H9 (cell line): ENCODE results near the gene LAIR2. TPM values are rescaled to one million over a fixed set of nuclear protein-coding genes. Genes with fewer than 3 reads are reported as not detected.
A peak's percentile ranks its signal among the peaks of the same experiment; 100 is the strongest.

Experiments
- DNase-seq: peaks from one replicate; pipeline ENCODE4 v3.0.0-alpha.2; 2017
- H2AFZ ChIP-seq: one replicate; pipeline ENCODE4 v1.6.1; 2013; ENCODE audit warnings: mild to moderate bottlenecking, low read length, control low read depth, moderate library complexity
- H2AK5ac ChIP-seq: 2 replicates; pipeline ENCODE4 v1.6.1; 2013; ENCODE audit warnings: low read length, control low read depth, mixed read lengths; ENCODE audit not compliant: insufficient read length
- H2BK120ac ChIP-seq: one replicate; pipeline ENCODE4 v1.6.1; 2013; ENCODE audit warnings: low read depth, mild to moderate bottlenecking, low read length, control low read depth, inconsistent platforms; ENCODE audit not compliant: poor library complexity, severe bottlenecking
- H2BK12ac ChIP-seq: 2 replicates; pipeline ENCODE4 v1.6.1; 2013; ENCODE audit warnings: low read length, control low read depth, mixed read lengths, low read depth; ENCODE audit not compliant: insufficient read length
- H2BK15ac ChIP-seq: 2 replicates; pipeline ENCODE4 v1.6.1; 2013; ENCODE audit warnings: low read depth, low read length, control low read depth
- H2BK20ac ChIP-seq: one replicate; pipeline ENCODE4 v1.6.1; 2013; ENCODE audit warnings: low read depth, mild to moderate bottlenecking, low read length, control low read depth, inconsistent platforms; ENCODE audit not compliant: poor library complexity, severe bottlenecking
- H2BK5ac ChIP-seq: 2 replicates; pipeline ENCODE4 v1.6.1; 2013; ENCODE audit warnings: low read length, control low read depth, mixed read lengths; ENCODE audit not compliant: insufficient read length
- H3K14ac ChIP-seq: 2 replicates; pipeline ENCODE4 v1.6.1; 2013; ENCODE audit warnings: low read length, control low read depth; ENCODE audit not compliant: insufficient read depth
- H3K18ac ChIP-seq: 2 replicates; pipeline ENCODE4 v1.6.1; 2013; ENCODE audit warnings: low read depth, mild to moderate bottlenecking, mixed read lengths, low read length, control low read depth; ENCODE audit not compliant: insufficient read length
- H3K23ac ChIP-seq: 2 replicates; pipeline ENCODE4 v1.6.1; 2013; ENCODE audit warnings: low read length, control low read depth, mixed read lengths, low read depth; ENCODE audit not compliant: insufficient read length
- H3K23me2 ChIP-seq: 2 replicates; pipeline ENCODE4 v1.6.1; 2013; ENCODE audit warnings: low read depth, mild to moderate bottlenecking, mixed read lengths, low read length, control low read depth; ENCODE audit not compliant: insufficient read length, poor library complexity, severe bottlenecking
- H3K27ac ChIP-seq: 2 replicates; pipeline ENCODE4 v1.5.1; 2013; ENCODE audit warnings: low read length, control low read depth, mixed read lengths, low read depth; ENCODE audit not compliant: insufficient read length
- H3K27me3 ChIP-seq: 2 replicates; pipeline ENCODE4 v1.6.1; 2013; ENCODE audit warnings: low read length, control low read depth, inconsistent platforms; ENCODE audit not compliant: insufficient read depth
- H3K4ac ChIP-seq: 2 replicates; pipeline ENCODE4 v1.6.1; 2013; ENCODE audit warnings: low read depth, mild to moderate bottlenecking, control low read depth, inconsistent platforms, low read length, moderate library complexity
- H3K4me1 ChIP-seq: 2 replicates; pipeline ENCODE4 v1.6.1; 2013; ENCODE audit warnings: low read length, control low read depth, inconsistent platforms; ENCODE audit not compliant: insufficient read depth
- H3K4me2 ChIP-seq: 2 replicates; pipeline ENCODE4 v1.6.1; 2013; ENCODE audit warnings: low read length, control low read depth, mixed read lengths; ENCODE audit not compliant: insufficient read length, insufficient read depth
- H3K56ac ChIP-seq: 2 replicates; pipeline ENCODE4 v1.6.1; 2013; ENCODE audit warnings: low read depth, mild to moderate bottlenecking, mixed read lengths, low read length, control low read depth; ENCODE audit not compliant: insufficient read length
- H3K79me1 ChIP-seq: 2 replicates; pipeline ENCODE4 v1.6.1; 2013; ENCODE audit warnings: low read depth, mild to moderate bottlenecking, moderate library complexity, low read length, control low read depth, inconsistent platforms; ENCODE audit not compliant: insufficient read depth, poor library complexity, severe bottlenecking
- H3K79me2 ChIP-seq: 2 replicates; pipeline ENCODE4 v1.6.1; 2013; ENCODE audit warnings: low read length, control low read depth, inconsistent platforms; ENCODE audit not compliant: insufficient read depth
- H3K9ac ChIP-seq: 2 replicates; pipeline ENCODE4 v1.6.1; 2013; ENCODE audit warnings: low read length, control low read depth, mixed read lengths; ENCODE audit not compliant: insufficient read length; ENCODE audit errors: extremely low read depth
- H3K9me3 ChIP-seq: one replicate; pipeline ENCODE4 v1.6.1; 2013; ENCODE audit warnings: low read depth, low read length, inconsistent platforms; ENCODE audit not compliant: control insufficient read depth
- H3T11ph ChIP-seq: one replicate; pipeline ENCODE4 v1.6.1; 2013; ENCODE audit warnings: mild to moderate bottlenecking, low read length, control low read depth, inconsistent platforms
- H4K20me1 ChIP-seq: one replicate; pipeline ENCODE4 v1.6.1; 2013; ENCODE audit not compliant: control insufficient read depth, insufficient read length, insufficient read depth
- H4K5ac ChIP-seq: 2 replicates; pipeline ENCODE4 v1.6.1; 2013; ENCODE audit warnings: low read depth, mild to moderate bottlenecking, mixed read lengths, low read length, control low read depth; ENCODE audit not compliant: insufficient read length
- H4K8ac ChIP-seq: replicated peaks from 2 replicates; pipeline ENCODE4 v1.6.1; 2013; ENCODE audit warnings: low read length, control low read depth, mixed read lengths, low read depth; ENCODE audit not compliant: insufficient read length
- H4K91ac ChIP-seq: 2 replicates; pipeline ENCODE4 v1.6.1; 2013; ENCODE audit warnings: low read depth, mild to moderate bottlenecking, moderate library complexity, mixed read lengths, low read length, control low read depth; ENCODE audit not compliant: insufficient read length
- H3K27ac Mint-ChIP-seq, 3 experiments: 2 replicates in 2 of 3; 3 replicates in 1 of 3; pipeline ENCODE4 v1.8.0; 2020 to 2021; ENCODE audit warnings: mixed read lengths in 3 of 3, mild to moderate bottlenecking in 1 of 3, moderate library complexity in 1 of 3
- H3K27me3 Mint-ChIP-seq: 2 replicates; pipeline ENCODE4 v1.8.0; 2021; ENCODE audit warnings: low read depth, mild to moderate bottlenecking, moderate library complexity, mixed read lengths
- H3K36me3 Mint-ChIP-seq, 3 experiments: 2 replicates in 2 of 3; 3 replicates in 1 of 3; pipeline ENCODE4 v1.8.0; 2020 to 2021; ENCODE audit warnings: low read depth in 3 of 3, mixed read lengths in 3 of 3; ENCODE audit not compliant: insufficient read depth in 1 of 3
- H3K4me1 Mint-ChIP-seq, 2 experiments: 2 replicates each; pipeline ENCODE4 v1.8.0; 2020; ENCODE audit warnings: mixed read lengths in 2 of 2
- H3K4me3 Mint-ChIP-seq, 2 experiments: 2 replicates in 1 of 2; 3 replicates in 1 of 2; pipeline ENCODE4 v1.8.0; 2020 to 2021; ENCODE audit warnings: mild to moderate bottlenecking in 2 of 2, mixed read lengths in 2 of 2, moderate library complexity in 1 of 2
- H3K9me3 Mint-ChIP-seq, 2 experiments: 2 replicates in 1 of 2; 3 replicates in 1 of 2; pipeline ENCODE4 v1.8.0; 2020; ENCODE audit warnings: mild to moderate bottlenecking in 2 of 2, mixed read lengths in 2 of 2, moderate library complexity in 1 of 2
- CTCF ChIP-seq: fragments of 200-600 bp; sonication (generic); conservative IDR thresholded peaks from 3 replicates; pipeline ENCODE4 v1.8.0; 2021; ENCODE audit warnings: antibody characterized with exemption, mild to moderate bottlenecking
- WGBS: extraction: QIAGEN DNeasy Blood & Tissue Kit; methylation state at CpG from one replicate; pipeline ENCODE4 v1.1.7; 2013; ENCODE audit warnings: missing lambda C conversion rate, low lambda C conversion rate, mixed read lengths; ENCODE audit not compliant: insufficient read length; ENCODE audit errors: extremely low coverage; 5-methylcytosine and 5-hydroxymethylcytosine counted together
- total RNA-seq: library from RNA; stranded (reverse); gene quantifications from 2 replicates; pipeline ENCODE4 v1.2.1, GENCODE V29; 2021

Gene LAIR2
- total RNA-seq, 1 experiment from 2014 or later: not detected

DNA sequence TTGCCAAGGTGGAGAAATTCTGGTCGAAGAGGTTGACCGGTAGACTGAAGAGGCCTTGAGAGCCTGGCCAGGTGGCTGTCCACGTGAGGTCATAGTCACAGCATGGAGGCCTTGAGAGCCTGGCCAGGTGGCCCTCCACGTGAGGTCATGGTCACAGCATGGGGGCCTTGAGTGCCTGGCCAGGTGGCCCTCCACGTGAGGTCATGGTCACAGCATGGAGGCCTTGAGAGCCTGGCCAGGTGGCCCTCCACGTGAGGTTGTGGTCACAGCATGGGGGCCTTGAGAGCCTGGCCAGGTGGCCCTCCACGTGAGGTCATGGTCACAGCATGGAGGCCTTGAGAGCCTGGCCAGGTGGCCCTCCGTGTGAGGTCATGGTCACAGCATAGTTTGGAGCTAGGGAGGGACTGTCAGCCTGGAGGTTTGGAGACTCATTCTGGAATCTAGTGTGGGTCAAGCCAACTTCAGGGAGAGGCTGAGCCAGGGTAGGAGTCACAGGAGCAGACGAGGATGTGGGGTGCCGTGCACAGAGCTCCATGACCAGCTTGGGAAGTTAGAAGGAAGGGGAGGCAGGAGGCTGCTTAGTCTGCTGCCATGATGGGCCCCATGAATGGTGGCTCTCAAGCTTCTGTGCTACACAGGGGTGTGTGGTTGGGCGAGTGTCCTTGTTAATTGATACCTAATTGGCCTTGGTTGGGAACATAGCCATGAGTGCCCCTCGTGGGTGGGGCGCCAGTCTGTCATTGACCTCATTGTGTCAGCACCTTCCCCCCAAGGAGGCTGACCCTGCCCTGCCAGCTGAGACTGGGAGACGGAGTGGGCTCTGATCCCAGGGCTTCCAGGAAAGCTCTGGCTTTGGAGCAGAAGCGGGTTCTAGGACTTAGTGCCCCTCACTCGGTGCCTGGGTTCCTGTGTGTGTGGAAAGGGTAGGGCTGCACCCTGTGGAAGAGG lies 43.1 kb upstream of the LAIR2 start:
- no peak overlapping the region for H4K91ac ChIP-seq
- no peak overlapping the region for H2BK5ac ChIP-seq
- no peak overlapping the region for H3K4me2 ChIP-seq
- no CpG with 5 or more reads among the region's 16 CpGs for WGBS
- Mint-ChIP-seq H3K9me3 (peaks cover 0 to 2% of the 10 kb centered on the region in 2 experiments; a peak in 1 of 5 replicates), H3K27me3 (no peaks in the 10 kb centered on the region; the same call in 1 of the 2 replicates), H3K36me3 (peaks cover 34 to 68% (median 66%) of the 10 kb centered on the region in 3 experiments; a peak in 6 of 7 replicates), H3K4me3 (peak overlapping the region in 1 of 2 experiments; percentile 38; a peak in 2 of 5 replicates), H3K27ac (peak overlapping the region; percentile 87 to 95 (median 91); a peak in 6 of 7 replicates), H3K4me1 (peaks cover 7% of the 10 kb centered on the region in 2 experiments; a peak in 3 of 4 replicates)
- H4K5ac ChIP-seq: no peak overlapping the region
- no peak overlapping the region for H3T11ph ChIP-seq
- H3K56ac ChIP-seq: no peak overlapping the region
- H2BK12ac ChIP-seq: no peak overlapping the region
- H3K23ac ChIP-seq: no peak overlapping the region
- H2AK5ac ChIP-seq: no peak overlapping the region
- H3K79me2 ChIP-seq: no peaks in the 10 kb centered on the region
- no peak overlapping the region for H2BK20ac ChIP-seq
- H3K14ac ChIP-seq: no peak overlapping the region
- H2BK15ac ChIP-seq: no peak overlapping the region
- no peaks in the 10 kb centered on the region for H3K9me3 ChIP-seq
- no peaks in the 10 kb centered on the region for H4K20me1 ChIP-seq
- TF ChIP-seq CTCF: no peak
- no peak overlapping the region for H2AFZ ChIP-seq
- H3K4ac ChIP-seq: no peak overlapping the region
- no peak overlapping the region for H4K8ac ChIP-seq
- H3K4me1 ChIP-seq: no peaks in the 10 kb centered on the region
- no peak overlapping the region for H3K27ac ChIP-seq
- H3K9ac ChIP-seq: no peak overlapping the region
- no peaks in the 10 kb centered on the region for H3K79me1 ChIP-seq
- no peak overlapping the region for H2BK120ac ChIP-seq
- no peaks in the 10 kb centered on the region for H3K27me3 ChIP-seq
- H3K23me2 ChIP-seq: peaks cover 11% of the 10 kb centered on the region
- DNase-seq: no peak
- no peak overlapping the region for H3K18ac ChIP-seq
